ENCODE measurements around the gene IFT80. TPM values are rescaled to one million over a fixed set of nuclear protein-coding genes. Genes with fewer than 3 reads are reported as not detected.

IFT80 gene
- total RNA-seq, 1 experiment from 2014 or later: 20.2 TPM

DNA sequence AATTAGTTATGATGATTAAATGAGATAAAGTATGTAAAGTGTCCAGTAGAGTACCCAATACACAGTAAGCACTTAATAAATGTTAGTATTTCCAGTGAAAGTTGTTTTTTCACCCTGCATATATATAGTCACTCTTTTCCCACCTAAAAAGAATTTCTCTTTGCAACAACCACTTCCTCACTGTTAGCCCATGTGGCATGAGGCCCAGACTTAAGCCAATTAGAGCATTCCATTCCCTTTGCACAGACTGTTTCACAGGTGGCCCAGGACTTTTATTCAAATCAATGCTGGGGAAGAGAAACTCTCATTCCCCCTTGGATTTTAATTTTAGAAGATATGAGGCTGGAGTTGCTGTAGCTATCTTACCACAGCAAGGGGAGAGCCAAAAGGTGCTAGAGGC lies 3.7 kb downstream of the IFT80 start:
- TF ChIP-seq CTCF (conservative IDR thresholded peaks at IDR 0.05; ENCODE audit: low read depth, low read length) (no peak), EZH2 (IDR thresholded peaks at IDR 0.05; ENCODE audit: borderline replicate concordance, low read depth, low read length, poor library complexity, severe bottlenecking) (no peak)
- H3K9me3 ChIP-seq (ENCODE audit: low read depth, low read length, poor library complexity, severe bottlenecking): no peaks in the 10 kb centered on the region
- ChIA-PET CTCF (no interaction called here), POLR2A (ENCODE audit: low non-redundant PET) (no interaction called here)
- peak overlapping the region; percentile 66 for H3K27ac ChIP-seq (ENCODE audit: low read depth, low read length, poor library complexity, severe bottlenecking)
- DNase-seq (ENCODE audit: low spot score): peak; percentile 85
- H3K4me1 ChIP-seq (ENCODE audit: insufficient read depth, low read length, poor library complexity, severe bottlenecking): peaks cover 19% of the 10 kb centered on the region
- H3K36me3 ChIP-seq (ENCODE audit: insufficient read depth, low read length, poor library complexity, severe bottlenecking): no peaks in the 10 kb centered on the region
- H3K4me3 ChIP-seq (ENCODE audit: low read depth, low read length, poor library complexity, severe bottlenecking): no peak overlapping the region
- intact Hi-C loops (cut with micrococcal nuclease; ENCODE audit: unreplicated experiment): no loop called here
- BruUV-seq (replicated peaks): no TSS peak
- no peaks in the 10 kb centered on the region for H3K27me3 ChIP-seq (replicated peaks; ENCODE audit: insufficient read depth, low read depth, low read length, poor library complexity)

DNA sequence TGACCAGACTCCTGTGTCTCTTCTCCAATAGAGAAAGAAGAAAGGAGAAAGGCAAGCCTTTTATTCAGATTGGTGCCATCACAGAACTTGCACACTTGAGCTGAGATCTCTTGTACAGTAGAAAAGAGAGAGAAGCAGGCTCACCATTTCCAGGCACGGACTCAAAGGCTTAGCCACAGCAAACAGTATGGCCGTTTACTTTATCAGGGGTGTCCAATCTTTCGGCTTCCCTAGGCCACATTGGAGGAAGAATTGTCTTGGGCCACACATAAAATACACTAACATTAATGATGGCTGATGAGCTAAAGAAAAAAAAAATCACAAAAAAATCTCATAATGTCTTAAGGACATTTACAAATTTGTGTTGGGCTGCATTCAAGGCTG lies 5.0 kb downstream of the IFT80 start:
- Histone ChIP-seq H3K4me3 (ENCODE audit: low read depth, low read length, poor library complexity, severe bottlenecking) (no peak overlapping the region), H3K9me3 (ENCODE audit: low read depth, low read length, poor library complexity, severe bottlenecking) (no peaks in the 10 kb centered on the region), H3K27ac (ENCODE audit: low read depth, low read length, poor library complexity, severe bottlenecking) (no peak overlapping the region), H3K4me1 (ENCODE audit: insufficient read depth, low read length, poor library complexity, severe bottlenecking) (peaks cover 19% of the 10 kb centered on the region), H3K36me3 (ENCODE audit: insufficient read depth, low read length, poor library complexity, severe bottlenecking) (no peaks in the 10 kb centered on the region), H3K27me3 (replicated peaks; ENCODE audit: insufficient read depth, low read depth, low read length, poor library complexity) (no peaks in the 10 kb centered on the region)
- intact Hi-C loops (cut with micrococcal nuclease; ENCODE audit: unreplicated experiment): no loop called here
- BruUV-seq (replicated peaks): no TSS peak
- TF ChIP-seq CTCF (conservative IDR thresholded peaks at IDR 0.05; ENCODE audit: low read depth, low read length): no peak
- TF ChIP-seq EZH2 (IDR thresholded peaks at IDR 0.05; ENCODE audit: borderline replicate concordance, low read depth, low read length, poor library complexity, severe bottlenecking): no peak
- ChIA-PET CTCF (no interaction called here), POLR2A (ENCODE audit: low non-redundant PET) (no interaction called here)
- DNase-seq (ENCODE audit: low spot score): no peak

DNA sequence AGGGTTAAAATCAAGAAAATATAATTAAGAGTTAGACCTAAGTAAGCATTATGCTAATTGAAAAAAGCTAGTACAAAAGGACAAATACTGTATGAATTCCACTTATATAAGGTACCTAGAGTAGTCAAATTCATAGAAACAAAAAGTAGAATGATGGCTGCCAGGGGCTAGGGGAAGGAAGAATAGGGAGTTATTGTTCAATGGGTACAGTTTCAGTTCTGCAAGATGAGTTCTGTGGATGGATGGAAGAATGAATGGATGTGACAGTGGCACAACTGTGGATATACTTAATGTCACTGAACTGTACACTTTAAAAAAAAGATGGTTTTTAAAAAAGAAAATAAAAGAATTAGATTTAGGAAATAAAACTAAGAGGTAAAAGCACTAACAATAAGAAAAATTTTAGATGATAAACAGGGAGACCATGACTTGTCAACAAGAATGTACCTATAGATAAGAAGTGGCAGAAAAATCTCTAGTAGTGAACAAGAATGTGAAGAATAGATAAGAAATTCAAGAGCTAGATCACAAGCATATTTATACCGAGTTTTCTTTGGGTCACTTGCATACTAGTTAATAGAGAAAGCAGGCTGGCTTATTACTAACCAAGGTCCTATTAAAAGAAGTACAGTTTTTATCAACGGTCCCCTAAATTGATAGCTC lies 5.5 kb downstream of the IFT80 start:
- BruUV-seq (replicated peaks): no TSS peak
- intact Hi-C loops (cut with micrococcal nuclease; ENCODE audit: unreplicated experiment): no loop called here
- POLR2A ChIA-PET (ENCODE audit: low non-redundant PET): no interaction called here

More for the DNA sequence above, 5.5 kb downstream of the IFT80 start:
- no peak for TF ChIP-seq EZH2 (IDR thresholded peaks at IDR 0.05; ENCODE audit: borderline replicate concordance, low read depth, low read length, poor library complexity, severe bottlenecking)
- TF ChIP-seq CTCF (conservative IDR thresholded peaks at IDR 0.05; ENCODE audit: low read depth, low read length): no peak
- H3K36me3 ChIP-seq (ENCODE audit: insufficient read depth, low read length, poor library complexity, severe bottlenecking): no peaks in the 10 kb centered on the region
- peaks cover 19% of the 10 kb centered on the region for H3K4me1 ChIP-seq (ENCODE audit: insufficient read depth, low read length, poor library complexity, severe bottlenecking)
- H3K27ac ChIP-seq (ENCODE audit: low read depth, low read length, poor library complexity, severe bottlenecking): no peak overlapping the region
- DNase-seq (ENCODE audit: low spot score): no peak
- no peaks in the 10 kb centered on the region for H3K27me3 ChIP-seq (replicated peaks; ENCODE audit: insufficient read depth, low read depth, low read length, poor library complexity)
- H3K9me3 ChIP-seq (ENCODE audit: low read depth, low read length, poor library complexity, severe bottlenecking): no peaks in the 10 kb centered on the region
- CTCF ChIA-PET: no interaction called here
- no peak overlapping the region for H3K4me3 ChIP-seq (ENCODE audit: low read depth, low read length, poor library complexity, severe bottlenecking)

All from A673 (cell line).